ENCODE measurements around the gene LRRC8D. TPM values are rescaled to one million over a fixed set of nuclear protein-coding genes. Genes with fewer than 3 reads are reported as not detected.

LRRC8D gene
- total RNA-seq, 5 donors from 2014 or later (not counting 1 experiment from before 2014, with no cell fraction given), result 23.8 to 43.4 (median 33.0) TPM

DNA sequence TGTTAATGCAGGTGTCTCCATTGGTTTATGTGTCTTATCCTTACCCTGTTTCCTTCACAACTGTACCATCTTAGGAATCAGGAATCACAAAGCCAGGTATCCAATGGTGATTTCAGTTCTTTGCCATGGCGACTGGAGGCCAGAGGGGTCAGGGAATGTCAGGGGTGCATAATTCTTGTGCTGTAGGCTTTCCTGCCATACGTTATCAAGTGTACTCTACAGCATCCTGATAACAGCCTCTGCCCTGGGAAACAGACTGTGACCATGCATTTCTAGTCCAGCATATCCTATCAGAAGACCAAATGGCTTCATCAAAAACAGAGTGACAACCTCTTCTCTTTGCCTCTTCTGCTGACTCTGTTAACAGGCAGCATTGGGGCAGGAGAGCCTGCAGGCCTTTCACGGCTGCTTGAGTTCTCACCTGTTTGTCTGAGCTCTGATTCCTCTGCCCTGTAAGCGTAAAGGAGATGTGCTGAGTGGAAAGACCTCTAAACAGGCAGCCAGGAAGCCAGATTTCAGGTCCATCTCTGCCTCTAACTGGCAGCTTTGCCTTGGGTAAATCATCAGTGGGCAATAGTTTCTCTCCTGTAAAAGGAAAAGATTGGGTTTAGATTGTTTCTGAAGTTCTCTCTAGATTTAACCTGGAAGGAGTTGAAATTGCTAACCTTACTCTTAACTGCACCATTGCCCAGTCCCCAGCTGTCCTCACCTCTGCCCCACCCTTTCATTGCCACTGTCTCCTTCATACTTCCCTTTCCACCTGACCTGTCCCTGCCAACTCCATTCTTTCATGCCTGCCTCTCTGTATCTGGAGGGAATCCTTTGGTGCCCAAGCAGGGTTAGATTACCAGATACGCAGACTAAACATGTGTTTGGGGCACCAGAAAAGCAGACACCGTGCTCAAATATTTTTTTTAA, 80.2 kb downstream of the LRRC8D start:
- Histone ChIP-seq H3K4me1 (ENCODE audit: control insufficient read depth in 1 of 2, extremely low read depth in 1 of 2, insufficient read depth in 2 of 2, low read length in 2 of 2) (peaks cover 0 to 7% of the 10 kb centered on the region in 2 experiments), H3K36me3 (ENCODE audit: control insufficient read depth in 2 of 2, extremely low read depth in 1 of 2, insufficient read depth in 1 of 2, low read length in 1 of 2) (peaks cover 0 to 8% of the 10 kb centered on the region in 2 donors), H3K9me3 (no peaks in the 10 kb centered on the region), H3K27ac (ENCODE audit: low read length) (no peak overlapping the region), H3K4me3 (ENCODE audit: control insufficient read depth in 1 of 2, extremely low read depth in 1 of 2, low read length in 1 of 2) (no peak overlapping the region), H3K27me3 (replicated peaks in 1 of 2; ENCODE audit: control insufficient read depth in 2 of 2, extremely low read depth in 1 of 2, insufficient read depth in 2 of 2, low read length in 1 of 2) (no peaks in the 10 kb centered on the region)
- DNase-seq (no peak), ATAC-seq (replicated peaks in 1 of 4) (no peak)
- peaks cover 52 to 79% (median 70%) of the 10 kb centered on the region in 3 donors for H3K4me1 Mint-ChIP-seq
- CTCF ChIA-PET, result no interaction called here
- H3K9me3 Mint-ChIP-seq, result no peaks in the 10 kb centered on the region
- WGBS (ENCODE audit: insufficient coverage), result 96% methylated on average over 3 of the region's 6 CpGs
- POLR2A ChIA-PET, result no interaction called here
- H3K36me3 Mint-ChIP-seq, result peaks cover 21% of the 10 kb centered on the region
- peak overlapping the region in 1 of 2 donors; percentile 8 for H3K27ac Mint-ChIP-seq
- no peaks in the 10 kb centered on the region for H3K27me3 Mint-ChIP-seq
- H3K4me3 Mint-ChIP-seq, result no peak overlapping the region

DNA sequence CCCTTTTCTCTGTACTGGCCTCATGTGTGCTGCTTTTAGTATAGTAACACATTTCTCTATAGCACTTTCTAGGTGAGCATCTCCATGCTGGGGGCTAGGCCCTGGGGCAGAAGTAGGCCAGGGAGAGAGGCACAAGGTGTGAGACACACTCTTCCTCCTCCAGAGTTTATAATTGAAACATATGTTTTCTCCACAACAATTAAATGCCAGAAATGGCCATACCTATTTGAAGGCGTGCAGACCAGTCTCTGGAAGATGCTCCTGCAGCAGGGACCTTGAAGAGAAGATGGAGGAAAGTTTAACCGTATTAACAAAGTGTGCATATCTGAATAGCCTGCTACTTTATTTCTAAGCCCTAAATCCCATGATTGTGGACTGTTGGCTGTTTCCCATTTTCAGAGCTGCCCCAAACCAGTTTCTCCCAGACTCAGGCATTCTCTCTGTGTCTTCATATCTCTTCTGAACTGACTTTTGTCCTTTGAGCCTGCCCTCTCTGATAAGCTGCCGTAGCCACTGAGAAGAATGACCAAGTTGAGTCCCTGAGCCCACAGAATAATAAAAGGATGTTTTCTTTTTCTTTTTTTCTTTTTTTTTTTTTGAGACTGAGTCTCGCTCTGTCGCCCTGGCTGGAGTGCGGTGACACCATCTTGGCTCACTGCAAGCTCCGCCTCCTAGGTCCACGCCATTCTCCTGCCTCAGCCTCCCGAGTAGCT, 81.3 kb downstream of the LRRC8D start:
- peaks cover 14% of the 10 kb centered on the region for H3K36me3 Mint-ChIP-seq
- no peak overlapping the region for H3K27ac ChIP-seq (ENCODE audit: low read length)
- H3K27me3 ChIP-seq (replicated peaks in 1 of 2; ENCODE audit: control insufficient read depth in 2 of 2, extremely low read depth in 1 of 2, insufficient read depth in 2 of 2, low read length in 1 of 2), result no peaks in the 10 kb centered on the region
- H3K27me3 Mint-ChIP-seq, result no peaks in the 10 kb centered on the region
- POLR2A ChIA-PET, result no interaction called here
- peaks cover 0 to 8% of the 10 kb centered on the region in 2 donors for H3K36me3 ChIP-seq (ENCODE audit: control insufficient read depth in 2 of 2, extremely low read depth in 1 of 2, insufficient read depth in 1 of 2, low read length in 1 of 2)
- CTCF ChIA-PET, result no interaction called here
- H3K4me1 Mint-ChIP-seq, result peaks cover 53 to 80% (median 71%) of the 10 kb centered on the region in 3 donors
- H3K9me3 Mint-ChIP-seq, result no peaks in the 10 kb centered on the region
- no peak overlapping the region for H3K4me3 Mint-ChIP-seq
- WGBS (ENCODE audit: insufficient coverage), result 100% methylated on average over 2 of the region's 9 CpGs
- no peak overlapping the region for H3K27ac Mint-ChIP-seq
- H3K4me3 ChIP-seq (ENCODE audit: control insufficient read depth in 1 of 2, extremely low read depth in 1 of 2, low read length in 1 of 2), result no peak overlapping the region
- H3K9me3 ChIP-seq, result no peaks in the 10 kb centered on the region
- peaks cover 0 to 7% of the 10 kb centered on the region in 2 experiments for H3K4me1 ChIP-seq (ENCODE audit: control insufficient read depth in 1 of 2, extremely low read depth in 1 of 2, insufficient read depth in 2 of 2, low read length in 2 of 2)
- no peak for DNase-seq
- ATAC-seq (replicated peaks in 1 of 4), result no peak

DNA sequence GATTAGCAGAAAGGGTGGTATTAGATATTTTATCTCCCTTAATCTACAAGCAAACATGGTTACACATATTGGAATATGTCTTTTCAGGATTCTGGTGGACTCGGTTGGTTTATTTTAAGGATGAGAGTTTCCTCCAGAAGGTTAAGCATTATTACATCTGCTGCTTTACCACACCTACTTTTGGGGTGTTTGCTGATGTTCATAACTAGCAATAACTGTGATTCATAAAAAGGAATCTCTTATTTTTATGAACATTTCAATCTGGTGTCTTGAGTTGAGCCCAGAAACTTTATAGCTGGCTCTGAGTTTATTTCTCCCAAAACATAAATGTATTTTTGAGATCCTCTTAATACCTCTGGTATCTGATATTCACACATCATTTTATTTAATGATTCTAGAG, 82.7 kb downstream of the LRRC8D start:
- ATAC-seq (replicated peaks in 1 of 4), result no peak
- Mint-ChIP-seq H3K27me3 (no peaks in the 10 kb centered on the region), H3K27ac (peak overlapping the region in 1 of 2 donors; percentile 78), H3K4me1 (peaks cover 57 to 84% (median 77%) of the 10 kb centered on the region in 3 donors), H3K36me3 (peaks cover 14% of the 10 kb centered on the region), H3K9me3 (no peaks in the 10 kb centered on the region), H3K4me3 (no peak overlapping the region)
- Histone ChIP-seq H3K36me3 (ENCODE audit: control insufficient read depth in 2 of 2, extremely low read depth in 1 of 2, insufficient read depth in 1 of 2, low read length in 1 of 2) (peaks cover 0 to 17% of the 10 kb centered on the region in 2 donors), H3K27me3 (replicated peaks in 1 of 2; ENCODE audit: control insufficient read depth in 2 of 2, extremely low read depth in 1 of 2, insufficient read depth in 2 of 2, low read length in 1 of 2) (no peaks in the 10 kb centered on the region), H3K4me3 (ENCODE audit: control insufficient read depth in 1 of 2, extremely low read depth in 1 of 2, low read length in 1 of 2) (no peak overlapping the region), H3K27ac (ENCODE audit: low read length) (no peak overlapping the region), H3K9me3 (no peaks in the 10 kb centered on the region), H3K4me1 (ENCODE audit: control insufficient read depth in 1 of 2, extremely low read depth in 1 of 2, insufficient read depth in 2 of 2, low read length in 2 of 2) (peaks cover 0 to 7% of the 10 kb centered on the region in 2 experiments)
- ChIA-PET CTCF (no interaction called here), POLR2A (no interaction called here)
- DNase-seq, result no peak
- no CpG with 5 or more reads among the region's 1 CpG for WGBS (ENCODE audit: insufficient coverage)

GRCh38 chr1:89904219-89904980, 83.6 kb downstream of the LRRC8D start:
- ChIA-PET CTCF (interaction anchor here in 1 of 2 donors (1.6 kb wide), 1 partner anchor 61 kb away, joined by 8 read pairs; no protein-coding TSS in a partner anchor), POLR2A (no interaction called here)
- WGBS (ENCODE audit: insufficient coverage), result 96% methylated on average over 3 of the region's 6 CpGs
- H3K9me3 Mint-ChIP-seq, result no peaks in the 10 kb centered on the region
- Histone ChIP-seq H3K4me1 (ENCODE audit: control insufficient read depth in 1 of 2, extremely low read depth in 1 of 2, insufficient read depth in 2 of 2, low read length in 2 of 2) (peaks cover 0 to 3% of the 10 kb centered on the region in 2 experiments), H3K9me3 (no peaks in the 10 kb centered on the region), H3K27ac (ENCODE audit: low read length) (no peak overlapping the region), H3K36me3 (ENCODE audit: control insufficient read depth in 2 of 2, extremely low read depth in 1 of 2, insufficient read depth in 1 of 2, low read length in 1 of 2) (peaks cover 0 to 17% of the 10 kb centered on the region in 2 donors), H3K4me3 (ENCODE audit: control insufficient read depth in 1 of 2, extremely low read depth in 1 of 2, low read length in 1 of 2) (no peak overlapping the region), H3K27me3 (replicated peaks in 1 of 2; ENCODE audit: control insufficient read depth in 2 of 2, extremely low read depth in 1 of 2, insufficient read depth in 2 of 2, low read length in 1 of 2) (no peaks in the 10 kb centered on the region)
- no peak overlapping the region for H3K4me3 Mint-ChIP-seq
- no peak overlapping the region for H3K27ac Mint-ChIP-seq
- DNase-seq, result no peak
- peaks cover 11% of the 10 kb centered on the region for H3K36me3 Mint-ChIP-seq
- ATAC-seq (replicated peaks in 1 of 4), result no peak
- H3K27me3 Mint-ChIP-seq, result no peaks in the 10 kb centered on the region
- peaks cover 65 to 83% (median 77%) of the 10 kb centered on the region in 3 donors for H3K4me1 Mint-ChIP-seq

GRCh38 chr1:89905395-89906058, 84.7 kb downstream of the LRRC8D start:
- WGBS (ENCODE audit: insufficient coverage), result 100% methylated on average over 2 of the region's 5 CpGs
- CTCF ChIA-PET, result interaction anchor here in 1 of 2 donors (1.6 kb wide), 1 partner anchor 62 kb away, joined by 8 read pairs; no protein-coding TSS in a partner anchor

More at GRCh38 chr1:89905395-89906058, 84.7 kb downstream of the LRRC8D start:
- H3K27ac Mint-ChIP-seq, result peak overlapping the region in 1 of 2 donors; percentile 40
- POLR2A ChIA-PET, result interaction anchor here in 1 of 2 donors (1.2 kb wide), 1 partner anchor 12 kb away, joined by 4 read pairs; no protein-coding TSS in a partner anchor
- peaks cover 58 to 72% (median 68%) of the 10 kb centered on the region in 3 donors for H3K4me1 Mint-ChIP-seq
- H3K36me3 ChIP-seq (ENCODE audit: control insufficient read depth in 2 of 2, extremely low read depth in 1 of 2, insufficient read depth in 1 of 2, low read length in 1 of 2), result peaks cover 0 to 17% of the 10 kb centered on the region in 2 donors
- H3K9me3 Mint-ChIP-seq, result no peaks in the 10 kb centered on the region
- peaks cover 0 to 3% of the 10 kb centered on the region in 2 experiments for H3K4me1 ChIP-seq (ENCODE audit: control insufficient read depth in 1 of 2, extremely low read depth in 1 of 2, insufficient read depth in 2 of 2, low read length in 2 of 2)
- H3K27me3 ChIP-seq (replicated peaks in 1 of 2; ENCODE audit: control insufficient read depth in 2 of 2, extremely low read depth in 1 of 2, insufficient read depth in 2 of 2, low read length in 1 of 2), result no peaks in the 10 kb centered on the region
- H3K9me3 ChIP-seq, result no peaks in the 10 kb centered on the region
- no peak overlapping the region for H3K4me3 Mint-ChIP-seq
- ATAC-seq (replicated peaks in 1 of 4), result no peak
- no peak overlapping the region for H3K4me3 ChIP-seq (ENCODE audit: control insufficient read depth in 1 of 2, extremely low read depth in 1 of 2, low read length in 1 of 2)
- DNase-seq, result no peak
- no peaks in the 10 kb centered on the region for H3K27me3 Mint-ChIP-seq
- H3K27ac ChIP-seq (ENCODE audit: low read length), result no peak overlapping the region
- H3K36me3 Mint-ChIP-seq, result peaks cover 12% of the 10 kb centered on the region
